H1 (cell line): ENCODE data around the gene PDE9A.

ENCODE experiments used
- CTCF ChIP-seq, 3 experiments: IDR thresholded peaks; 1 replicate in 2 of 3; 2 replicates in 1 of 3; pipeline versions ENCODE4 v1.5.1 to v1.6.1; 2011; ENCODE audit warnings: low read length in 3 of 3, mild to moderate bottlenecking in 3 of 3, inconsistent platforms in 2 of 3, low read depth in 1 of 3, moderate library complexity in 1 of 3; ENCODE audit not compliant: insufficient read depth in 1 of 3; ENCODE audit errors: control extremely low read depth in 1 of 3
- EGR1 ChIP-seq: IDR thresholded peaks from 2 replicates; pipeline ENCODE4 v1.6.1; 2011; ENCODE audit warnings: low read depth, low read length, borderline replicate concordance
- POLR2A ChIP-seq, 2 experiments: IDR thresholded peaks; 1 replicate in 1 of 2; 2 replicates in 1 of 2; pipeline ENCODE4 v1.6.1; 2011; ENCODE audit warnings: low read depth in 2 of 2, low read length in 2 of 2, mild to moderate bottlenecking in 2 of 2; ENCODE audit errors: control extremely low read depth in 1 of 2
- POU5F1 ChIP-seq: IDR thresholded peaks from 2 replicates; pipeline ENCODE4 v1.6.1; 2011; ENCODE audit warnings: low read depth, mild to moderate bottlenecking, low read length, moderate library complexity

- no peak for TF ChIP-seq CTCF (IDR thresholded peaks at IDR 0.05; ENCODE audit: control extremely low read depth in 1 of 3, insufficient read depth in 1 of 3, low read depth in 1 of 3, low read length in 3 of 3)
- no peak for TF ChIP-seq POLR2A (IDR thresholded peaks at IDR 0.05; ENCODE audit: control extremely low read depth in 1 of 2, low read depth in 2 of 2, low read length in 2 of 2)
- no peak for TF ChIP-seq POU5F1
- TF ChIP-seq EGR1, result no peak
Observed at GRCh38 chr21:42650033-42650370, 3.4 kb upstream of the PDE9A start.
